Endothelial cell of umbilical vein (primary cell): ENCODE data around the gene NAT16. TPM values are rescaled to one million over a fixed set of nuclear protein-coding genes. Genes with fewer than 3 reads are reported as not detected.
A peak's percentile ranks its signal among the peaks of the same experiment; 100 is the strongest.
"Not testable (repeated sequence)": the region's sequence is repeated elsewhere in the genome, so short reads cannot be mapped to it uniquely, and the experiment has no call there.

Source experiments
- BruUV-seq: library from RNA; stranded (reverse); fragments of 400-500 nt; replicated peaks from 2 replicates; lab custom pipeline; 2021; lab: Mats Ljungman, UMichigan
- CTCF ChIA-PET: fragments of 300-600, 350-600 bp; sonication (Branson Sonifier 250); formaldehyde crosslinking; loops from one replicate; lab custom pipeline; 2021; ENCODE audit warnings: antibody characterized with exemption, inconsistent platforms; lab: Charles Lee
- POLR2A ChIA-PET: fragments of 300-600, 350-600 bp; sonication (Branson Sonifier 250); formaldehyde crosslinking; loops from one replicate; lab custom pipeline; 2021; ENCODE audit warnings: antibody characterized with exemption, inconsistent platforms; lab: Charles Lee
- DNase-seq: peaks from one replicate; pipeline ENCODE4 v3.0.0-alpha.2; 2011; ENCODE audit warnings: low read depth, low spot score
- FAIRE-seq: peaks from 2 replicates; lab custom pipeline; 2011; peaks lifted over from hg19 to GRCh38; lab: Jason Lieb, UNC
- H2AFZ ChIP-seq: 2 replicates; pipeline ENCODE4 v1.6.0; 2012; ENCODE audit warnings: low read depth, low read length, control low read depth, inconsistent platforms
- H3K27ac ChIP-seq: 2 replicates; pipeline ENCODE4 v1.5.1; 2011; ENCODE audit warnings: low read depth, mild to moderate bottlenecking, control low read depth, low read length, moderate library complexity; ENCODE audit not compliant: insufficient read depth
- H3K27me3 ChIP-seq, 2 experiments: 2 replicates each; pipeline versions ENCODE4 v1.6.0 to v1.6.1; 2011; ENCODE audit warnings: low read length in 2 of 2, mixed read lengths in 1 of 2; ENCODE audit not compliant: control insufficient read depth in 2 of 2, insufficient read depth in 2 of 2
- H3K36me3 ChIP-seq, 2 experiments: 2 replicates in 1 of 2; 3 replicates in 1 of 2; pipeline ENCODE4 v1.5.1; 2011; ENCODE audit warnings: low read length in 2 of 2, mild to moderate bottlenecking in 1 of 2, moderate library complexity in 1 of 2; ENCODE audit not compliant: control insufficient read depth in 2 of 2, insufficient read depth in 2 of 2; ENCODE audit errors: extremely low read depth in 1 of 2
- H3K4me1 ChIP-seq: 3 replicates; pipeline ENCODE4 v1.5.1; 2011; ENCODE audit warnings: mild to moderate bottlenecking, low read length; ENCODE audit not compliant: control insufficient read depth, insufficient read depth; ENCODE audit errors: extremely low read depth
- H3K4me2 ChIP-seq: 2 replicates; pipeline ENCODE4 v1.6.1; 2011; ENCODE audit warnings: low read length, control low read depth, mixed read lengths; ENCODE audit not compliant: insufficient read depth
- H3K4me3 ChIP-seq, 3 experiments: fragments of 200-600 bp in 1 of 3; sonication (generic), shearing (Covaris generic) in 1 of 3; replicated peaks in 1 of 3; 2 replicates each; pipeline ENCODE4 v1.5.1; 2011 to 2016; ENCODE audit warnings: control low read depth in 3 of 3, low read length in 3 of 3, mild to moderate bottlenecking in 2 of 3, inconsistent platforms in 1 of 3, low read depth in 1 of 3, moderate library complexity in 1 of 3; ENCODE audit not compliant: insufficient read depth in 1 of 3
- H3K79me2 ChIP-seq: 2 replicates; pipeline ENCODE4 v1.6.0; 2012; ENCODE audit warnings: low read length, inconsistent platforms; ENCODE audit not compliant: control insufficient read depth, insufficient read depth
- H3K9ac ChIP-seq: replicated peaks from 2 replicates; pipeline ENCODE3; 2011; ENCODE audit warnings: low read length, control low read depth; ENCODE audit not compliant: insufficient read depth; ENCODE audit errors: extremely low read depth
- H3K9me1 ChIP-seq: replicated peaks from 3 replicates; pipeline ENCODE4 v1.6.0; 2011; ENCODE audit warnings: mild to moderate bottlenecking, low read length; ENCODE audit not compliant: control insufficient read depth, insufficient read depth; ENCODE audit errors: extremely low read depth
- H3K9me3 ChIP-seq: replicated peaks from 2 replicates; pipeline ENCODE4 v1.5.1; 2012; ENCODE audit warnings: low read length, inconsistent platforms; ENCODE audit not compliant: control insufficient read depth, insufficient read depth
- H4K20me1 ChIP-seq: replicated peaks from 2 replicates; pipeline ENCODE3; 2011; ENCODE audit warnings: mild to moderate bottlenecking, low read length; ENCODE audit not compliant: control insufficient read depth, insufficient read depth; ENCODE audit errors: extremely low read depth
- EZH2 ChIP-seq: IDR thresholded peaks from 2 replicates; pipeline ENCODE4 v1.6.1; 2012; ENCODE audit warnings: borderline replicate concordance, low read depth, mild to moderate bottlenecking, moderate library complexity, low read length, inconsistent platforms; ENCODE audit not compliant: severe bottlenecking
- FOS ChIP-seq: IDR thresholded peaks from 2 replicates; pipeline ENCODE4 v1.6.1; 2011; ENCODE audit warnings: mild to moderate bottlenecking, low read length, moderate library complexity, borderline replicate concordance; ENCODE audit not compliant: insufficient read depth
- GATA2 ChIP-seq: IDR thresholded peaks from 2 replicates; pipeline ENCODE4 v1.7.0; 2011; ENCODE audit warnings: low read depth, mild to moderate bottlenecking, moderate library complexity, mixed read lengths, low read length; ENCODE audit not compliant: insufficient read length, insufficient read depth
- JUN ChIP-seq: IDR thresholded peaks from 2 replicates; pipeline ENCODE4 v1.6.1; 2011; ENCODE audit warnings: borderline replicate concordance, low read depth; ENCODE audit not compliant: insufficient read length, insufficient read depth
- MAX ChIP-seq: IDR thresholded peaks from 2 replicates; pipeline ENCODE4 v1.6.1; 2011; ENCODE audit not compliant: insufficient read depth, insufficient read length
- MYC ChIP-seq: IDR thresholded peaks from one replicate; pipeline ENCODE4 v1.6.1; 2011; ENCODE audit warnings: mild to moderate bottlenecking, low read depth, low read length
- POLR2A ChIP-seq: IDR thresholded peaks from 2 replicates; pipeline ENCODE4 v1.6.1; 2012; ENCODE audit warnings: low read depth, mild to moderate bottlenecking, control low read depth, low read length
- POLR2AphosphoS5 ChIP-seq: IDR thresholded peaks from 2 replicates; pipeline ENCODE4 v1.6.1; 2012; ENCODE audit warnings: low read depth, mild to moderate bottlenecking, control low read depth, low read length, moderate library complexity; ENCODE audit not compliant: insufficient read depth
- dilution Hi-C: fragments of 300-500 bp; cut with MboI; formaldehyde crosslinking; loops from one replicate; pipeline ENCODE4 v1.15.0; 2019; ENCODE audit warnings: low sequenced_read_pairs; ENCODE audit not compliant: extremely low pct_ligation_motif_present
- intact Hi-C: fragments of 100-400 bp; cut with micrococcal nuclease; formaldehyde crosslinking; loops from one replicate; pipeline ENCODE4 v1.10.0; 2022
- polyA plus RNA-seq, 4 experiments: library from polyadenylated mRNA; depleted of rRNA in 3 of 4; stranded (reverse) in 3 of 4; unstranded in 1 of 4; fragments of >200 nt; gene quantifications; 2 replicates each; pipeline versions ENCODE4 v1.2.1 to v1.2.3, GENCODE V29; 2011 to 2012; ENCODE audit warnings: missing spikeins in 1 of 4
- total RNA-seq: library from RNA; stranded (reverse); gene quantifications from 2 replicates; pipeline ENCODE4 v1.2.3, GENCODE V29; 2021
- TF ChIP-seq, protein P1 (sequence below), 2 donors: IDR thresholded peaks; 1 replicate in 1 of 2; 2 replicates in 1 of 2; pipeline ENCODE4 v1.5.1; 2011; ENCODE audit warnings: low read length in 2 of 2, mild to moderate bottlenecking in 2 of 2, moderate library complexity in 2 of 2, control low read depth in 1 of 2, inconsistent platforms in 1 of 2, low read depth in 1 of 2; ENCODE audit not compliant: insufficient read depth in 1 of 2; ENCODE audit errors: extremely low read depth in 1 of 2

NAT16 gene
- total and polyA plus RNA-seq, 2 donors (not counting 3 experiments of a cell fraction or from before 2014, with no cell fraction given) = not detected

GRCh38 chr7:101205901-101206664 is 26.0 kb upstream of the NAT16 start:
- H3K4me2 ChIP-seq = no peak overlapping the region
- TF ChIP-seq MYC (no peak), GATA2 (no peak), EZH2 (no peak), POLR2AphosphoS5 (no peak), MAX (no peak), JUN (no peak), POLR2A (no peak), FOS (no peak)
- TF ChIP-seq, protein P1, sequence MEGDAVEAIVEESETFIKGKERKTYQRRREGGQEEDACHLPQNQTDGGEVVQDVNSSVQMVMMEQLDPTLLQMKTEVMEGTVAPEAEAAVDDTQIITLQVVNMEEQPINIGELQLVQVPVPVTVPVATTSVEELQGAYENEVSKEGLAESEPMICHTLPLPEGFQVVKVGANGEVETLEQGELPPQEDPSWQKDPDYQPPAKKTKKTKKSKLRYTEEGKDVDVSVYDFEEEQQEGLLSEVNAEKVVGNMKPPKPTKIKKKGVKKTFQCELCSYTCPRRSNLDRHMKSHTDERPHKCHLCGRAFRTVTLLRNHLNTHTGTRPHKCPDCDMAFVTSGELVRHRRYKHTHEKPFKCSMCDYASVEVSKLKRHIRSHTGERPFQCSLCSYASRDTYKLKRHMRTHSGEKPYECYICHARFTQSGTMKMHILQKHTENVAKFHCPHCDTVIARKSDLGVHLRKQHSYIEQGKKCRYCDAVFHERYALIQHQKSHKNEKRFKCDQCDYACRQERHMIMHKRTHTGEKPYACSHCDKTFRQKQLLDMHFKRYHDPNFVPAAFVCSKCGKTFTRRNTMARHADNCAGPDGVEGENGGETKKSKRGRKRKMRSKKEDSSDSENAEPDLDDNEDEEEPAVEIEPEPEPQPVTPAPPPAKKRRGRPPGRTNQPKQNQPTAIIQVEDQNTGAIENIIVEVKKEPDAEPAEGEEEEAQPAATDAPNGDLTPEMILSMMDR (IDR thresholded peaks at IDR 0.05; ENCODE audit: extremely low read depth in 1 of 2, insufficient read depth in 1 of 2, low read depth in 1 of 2, low read length in 2 of 2) = no peak
- dilution Hi-C loops = no loop called here
- intact Hi-C loops = no loop called here
- H4K20me1 ChIP-seq = no peaks in the 10 kb centered on the region
- peaks cover 5% of the 10 kb centered on the region for H3K4me1 ChIP-seq
- POLR2A ChIA-PET = no interaction called here
- FAIRE-seq (no peak), DNase-seq (no peak)
- H2AFZ ChIP-seq = no peak overlapping the region
- H3K27me3 ChIP-seq = peaks cover 19 to 21% of the 10 kb centered on the region in 2 experiments
- H3K36me3 ChIP-seq = peaks cover 6 to 20% of the 10 kb centered on the region in 2 experiments
- no peaks in the 10 kb centered on the region for H3K79me2 ChIP-seq
- H3K4me3 ChIP-seq = no peak overlapping the region
- H3K9me3 ChIP-seq = no peaks in the 10 kb centered on the region
- TSS peak; percentile 72 for BruUV-seq
- H3K27ac ChIP-seq = no peak overlapping the region
- no peaks in the 10 kb centered on the region for H3K9me1 ChIP-seq
- H3K9ac ChIP-seq = no peak overlapping the region
- CTCF ChIA-PET = interaction anchor here (5.2 kb wide), 1 partner anchor 13 kb away, joined by 38 read pairs; no protein-coding TSS in a partner anchor

DNA sequence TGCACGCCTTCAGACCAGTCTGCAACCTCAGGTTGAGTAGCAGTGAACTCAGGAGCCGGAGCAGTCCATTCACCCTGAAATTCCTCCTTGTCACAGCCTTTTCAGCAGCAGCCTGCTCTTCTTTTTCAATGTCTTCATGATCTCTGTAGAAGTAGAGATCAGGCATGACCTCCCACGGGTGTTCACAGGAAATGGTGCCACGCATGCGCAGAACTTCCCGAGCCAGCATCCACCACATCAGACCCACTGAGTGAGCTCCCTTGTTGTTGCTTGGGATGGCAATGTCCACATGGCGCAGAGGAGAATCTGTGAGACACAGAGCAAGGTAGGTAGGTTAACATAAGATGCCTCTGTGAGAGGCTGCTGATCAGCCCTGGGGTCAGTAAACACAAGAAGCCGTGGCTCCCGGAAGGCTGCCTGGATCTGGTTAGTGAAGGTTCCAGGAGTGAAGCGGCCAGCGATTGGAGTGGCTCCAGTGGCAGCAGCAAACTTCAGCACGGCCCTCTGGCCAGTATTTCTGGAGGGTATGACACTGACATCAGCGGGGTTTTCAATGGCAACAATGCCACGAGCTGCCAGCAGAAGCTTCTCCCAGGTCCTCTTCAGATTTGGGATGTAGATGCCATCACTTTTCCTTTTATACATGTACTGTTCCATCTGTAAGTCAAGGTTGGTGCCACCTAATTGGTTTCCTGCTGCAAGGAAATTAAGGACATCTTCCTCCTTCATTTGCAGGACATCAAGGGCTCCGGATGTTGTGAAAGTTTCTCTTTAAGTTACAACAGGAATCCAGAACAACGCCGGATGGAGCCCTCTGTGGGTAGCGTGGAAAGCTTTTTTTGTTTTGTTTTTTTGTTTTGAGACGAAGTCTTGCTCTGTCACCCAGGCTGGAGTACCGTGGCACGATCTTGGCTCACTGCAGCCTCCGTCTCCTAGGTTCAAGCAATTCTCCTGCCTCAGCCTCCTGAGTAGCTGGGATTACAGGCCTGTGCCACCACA is 23.9 kb upstream of the NAT16 start:
- H3K27ac ChIP-seq, H3K79me2 ChIP-seq, H3K4me1 ChIP-seq, H4K20me1 ChIP-seq, H3K4me3 ChIP-seq, DNase-seq, intact Hi-C loops, H3K9me1 ChIP-seq, H2AFZ ChIP-seq, H3K4me2 ChIP-seq, H3K9ac ChIP-seq, POLR2A ChIA-PET, dilution Hi-C loops, H3K9me3 ChIP-seq, BruUV-seq, FAIRE-seq: not testable (repeated sequence)
- H3K36me3 ChIP-seq = peaks cover 3 to 13% of the 10 kb centered on the region in 2 experiments
- CTCF ChIA-PET = interaction anchor here (1.6 to 5.2 kb wide), 4 partner anchors 9 to 60 kb away, joined by 5 to 38 read pairs (median 6); partner anchors contain the start of genes PLOD3 and ZNHIT1
- H3K27me3 ChIP-seq = peaks cover 28 to 29% of the 10 kb centered on the region in 2 experiments
